Islet precursor cell (in vitro differentiated cells): ENCODE results near the gene GARIN5B.
"Not testable (repeated sequence)": the region's sequence is repeated elsewhere in the genome, so short reads cannot be mapped to it uniquely, and the experiment has no call there.

Experiments
- DNase-seq: peaks from one replicate; pipeline ENCODE4 v3.0.0-alpha.2; 2018

The GARIN5B gene

DNA sequence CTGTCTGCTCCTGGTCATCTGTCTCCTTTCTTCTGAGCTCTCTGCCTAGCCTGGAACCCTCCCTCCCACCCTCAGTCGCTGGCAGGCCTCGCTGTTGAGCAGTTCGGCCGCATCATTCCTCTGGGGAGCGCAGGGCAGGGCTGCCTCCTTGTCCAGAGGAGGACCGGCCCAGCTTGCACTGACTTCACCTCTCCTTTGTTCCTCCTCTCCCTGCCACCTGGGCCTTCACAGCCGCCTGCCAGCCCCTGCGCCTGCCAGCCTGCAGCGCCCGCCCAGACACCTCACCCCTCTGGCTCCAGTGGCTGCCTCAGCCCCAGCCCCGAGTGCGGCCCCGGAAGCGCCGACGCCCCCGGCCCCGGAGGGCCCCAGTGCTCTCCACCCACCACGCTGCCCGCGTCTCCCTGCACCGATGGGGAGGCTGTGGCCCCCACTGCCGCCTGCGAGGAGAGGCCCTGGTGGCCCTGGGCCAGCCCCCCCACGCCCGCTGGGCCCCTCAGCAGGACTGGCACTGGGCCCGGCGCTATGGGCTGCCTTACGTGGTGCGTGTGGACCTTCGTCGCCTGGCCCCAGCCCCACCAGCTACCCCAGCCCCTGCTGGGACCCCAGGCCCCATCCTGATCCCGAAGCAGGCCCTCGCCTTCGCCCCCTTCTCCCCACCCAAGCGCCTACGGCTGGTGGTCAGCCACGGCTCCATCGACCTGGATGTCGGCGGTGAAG, 16.2 kb downstream of the GARIN5B start:
- peak; percentile 48 for DNase-seq

DNA sequence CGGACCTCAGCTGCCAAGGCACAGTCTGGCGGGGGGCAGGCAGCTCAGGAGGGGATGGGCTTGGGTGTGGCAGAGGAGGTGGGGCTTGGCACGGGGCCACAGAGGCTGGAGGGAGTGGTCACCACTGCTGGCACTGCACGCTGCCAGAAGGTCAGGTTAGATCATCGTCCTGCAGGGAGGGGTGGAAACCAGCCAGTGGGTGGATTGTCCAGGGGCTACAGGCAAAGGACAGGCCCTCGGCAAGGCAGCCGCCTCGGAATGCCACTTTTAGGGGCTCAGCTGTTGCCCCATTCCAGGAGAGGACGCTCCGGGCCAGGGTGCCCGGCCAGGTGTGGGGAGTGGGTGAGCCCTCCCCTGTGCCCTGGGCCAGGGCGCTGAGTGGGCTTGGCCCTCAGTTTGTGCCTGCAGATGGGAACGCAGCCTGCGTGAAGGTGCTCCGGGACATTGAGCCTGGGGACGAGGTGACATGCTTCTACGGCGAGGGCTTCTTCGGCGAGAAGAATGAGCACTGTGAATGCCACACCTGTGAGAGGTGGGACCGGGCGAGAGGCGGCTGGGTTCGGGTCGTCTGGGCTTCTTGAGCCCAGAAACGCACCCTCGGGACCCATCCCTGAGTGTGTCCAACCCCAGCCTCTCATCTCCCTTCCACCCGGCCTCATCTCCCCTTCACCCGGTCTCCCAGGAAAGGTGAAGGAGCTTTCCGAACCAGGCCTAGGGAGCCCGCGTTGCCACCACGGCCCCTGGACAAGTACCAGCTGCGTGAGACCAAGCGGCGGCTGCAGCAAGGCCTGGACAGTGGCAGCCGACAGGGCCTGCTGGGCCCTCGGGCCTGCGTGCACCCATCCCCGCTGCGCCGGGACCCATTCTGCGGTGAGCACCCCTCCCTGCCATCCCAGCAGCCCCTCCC, 17.0 kb downstream of the GARIN5B start:
- peak; percentile 54 for DNase-seq

DNA sequence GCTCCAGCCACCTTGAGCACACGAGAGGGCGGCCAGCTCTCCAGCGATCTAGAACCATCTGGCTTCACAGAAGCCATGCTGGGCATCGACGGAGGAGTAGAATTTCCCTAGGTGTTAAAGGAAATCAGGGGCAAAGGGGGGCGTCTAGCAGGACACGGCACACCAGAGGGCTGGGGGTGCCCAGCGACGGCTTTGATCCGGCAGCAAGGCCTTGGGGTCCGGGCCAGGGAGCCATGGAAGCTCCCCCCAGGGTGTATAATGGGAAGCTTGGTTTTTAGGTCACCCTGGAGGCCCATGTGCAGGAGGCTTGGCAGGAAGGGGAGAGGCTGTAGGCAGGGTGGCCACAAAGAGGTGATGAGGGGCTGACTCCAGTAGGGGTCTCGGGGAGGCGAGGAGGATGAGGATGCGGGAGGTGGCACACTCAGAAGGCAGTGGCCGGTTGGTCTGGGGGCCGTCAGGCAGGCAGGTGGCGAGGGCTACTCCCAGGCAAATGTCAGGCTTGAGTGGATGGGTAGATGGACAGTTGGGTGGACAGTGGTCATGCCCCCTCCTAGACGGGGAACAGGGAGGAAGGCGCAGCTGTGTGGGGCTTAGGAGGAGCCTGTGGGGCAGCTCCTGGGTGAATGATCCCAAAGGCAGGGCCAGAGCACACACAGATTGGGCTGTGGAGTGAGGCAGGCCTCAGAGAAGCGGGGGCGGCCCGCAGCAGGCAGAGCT, 17.8 kb downstream of the GARIN5B start:
- DNase-seq = peak; percentile 37

DNA sequence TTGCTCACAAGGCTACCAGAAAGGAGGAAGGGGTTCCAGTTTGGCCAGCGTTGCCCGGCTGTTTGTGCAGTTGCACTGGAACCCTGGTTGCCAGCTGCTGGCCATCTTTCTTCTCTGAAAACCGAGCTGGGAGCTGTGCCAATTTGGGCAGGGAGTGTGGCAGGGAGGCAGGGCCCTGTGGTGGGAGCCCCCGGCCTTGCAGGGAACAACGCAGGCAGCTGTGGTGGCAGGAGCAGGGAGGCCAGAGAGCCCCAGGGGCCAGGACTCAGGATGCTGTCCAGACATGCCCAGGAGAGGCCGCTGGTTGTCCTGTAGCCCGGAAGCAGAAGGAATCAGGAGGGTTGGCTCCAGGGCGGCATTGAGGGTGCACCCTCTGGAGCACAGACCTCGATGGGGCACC, 18.6 kb downstream of the GARIN5B start:
- DNase-seq = peak; percentile 65

DNA sequence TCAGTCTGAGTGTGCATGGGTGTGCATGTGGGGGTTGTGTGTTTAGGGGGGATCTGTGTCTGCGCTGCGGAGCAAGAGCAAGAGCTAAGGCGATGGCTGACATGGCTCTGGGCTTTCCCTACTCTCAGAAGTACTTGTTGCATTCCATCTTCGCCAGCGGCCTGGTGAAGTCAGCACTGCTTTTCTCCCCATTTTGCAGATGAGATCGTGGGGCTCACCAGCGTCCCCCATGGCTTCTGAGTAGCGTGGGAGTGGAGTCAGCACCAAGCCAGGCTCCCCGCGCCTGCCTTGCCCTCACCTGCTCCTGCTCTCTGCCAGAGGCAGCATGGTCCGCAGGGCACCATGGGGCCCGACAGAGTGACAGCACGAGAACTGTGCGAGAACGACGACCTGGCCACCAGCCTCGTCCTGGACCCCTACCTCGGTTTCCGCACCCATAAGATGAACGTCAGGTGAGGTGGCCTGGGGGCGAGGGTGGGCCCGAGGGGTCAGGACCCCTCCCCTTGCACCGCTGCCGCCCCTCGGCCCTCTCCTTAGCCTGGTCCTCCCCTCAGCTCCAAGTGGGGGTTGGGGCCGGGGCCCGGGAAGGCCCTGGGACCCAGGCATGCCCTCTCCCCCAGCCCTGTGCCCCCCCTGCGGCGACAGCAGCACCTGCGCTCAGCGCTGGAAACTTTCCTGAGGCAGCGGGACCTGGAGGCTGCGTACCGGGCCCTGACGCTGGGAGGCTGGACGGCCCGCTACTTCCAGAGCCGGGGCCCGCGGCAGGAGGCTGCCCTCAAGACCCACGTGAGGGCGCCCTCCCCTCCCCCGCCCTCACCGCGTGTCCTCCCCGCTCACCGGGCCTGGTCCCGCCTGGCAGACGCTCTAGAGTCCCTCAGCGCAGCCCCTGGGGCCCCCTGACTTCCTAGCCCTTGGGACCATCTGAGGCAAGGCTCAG, 21.2 kb downstream of the GARIN5B start:
- DNase-seq = no peak

DNA sequence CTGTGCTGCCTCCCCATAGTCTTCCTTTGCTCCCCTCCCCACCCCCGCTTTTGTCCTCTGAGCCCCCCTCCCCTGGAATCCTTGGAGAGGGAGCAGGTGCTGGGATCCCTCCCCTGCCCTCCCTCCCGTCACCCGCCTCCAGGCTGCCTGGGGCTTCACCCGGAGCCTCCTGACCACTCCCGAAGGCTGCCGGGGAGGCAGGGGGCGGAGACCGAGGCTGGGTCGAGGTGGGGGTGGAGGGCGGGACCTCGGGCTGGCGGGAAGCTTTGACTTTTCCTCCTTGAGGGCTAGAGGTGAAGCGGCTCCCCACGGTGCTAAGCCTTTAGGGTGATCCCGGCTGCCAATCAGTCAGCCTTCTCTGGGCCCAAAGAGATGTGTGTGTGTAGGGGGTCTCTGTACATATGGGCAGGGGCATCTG, 21.9 kb downstream of the GARIN5B start:
- DNase-seq = peak; percentile 91

DNA sequence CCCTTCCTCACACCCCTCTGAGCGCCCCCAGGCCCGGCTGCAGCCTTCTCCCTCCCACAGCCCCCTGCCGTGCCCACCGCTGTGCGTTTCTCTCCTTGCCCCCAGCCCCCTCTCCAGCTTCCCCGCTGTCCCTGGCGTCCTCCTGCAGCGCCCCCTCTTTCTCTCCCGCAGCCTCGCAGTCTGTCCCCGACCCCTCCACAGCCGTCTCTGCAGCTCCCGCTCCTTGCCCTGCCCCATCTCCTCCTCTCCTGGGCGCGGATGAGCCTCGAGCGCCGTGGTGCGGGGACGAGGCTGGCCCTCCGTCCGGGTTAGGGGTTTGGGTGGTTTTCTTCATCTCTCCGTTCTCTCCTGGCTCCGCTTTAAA, 22.3 kb downstream of the GARIN5B start:
- no peak for DNase-seq

DNA sequence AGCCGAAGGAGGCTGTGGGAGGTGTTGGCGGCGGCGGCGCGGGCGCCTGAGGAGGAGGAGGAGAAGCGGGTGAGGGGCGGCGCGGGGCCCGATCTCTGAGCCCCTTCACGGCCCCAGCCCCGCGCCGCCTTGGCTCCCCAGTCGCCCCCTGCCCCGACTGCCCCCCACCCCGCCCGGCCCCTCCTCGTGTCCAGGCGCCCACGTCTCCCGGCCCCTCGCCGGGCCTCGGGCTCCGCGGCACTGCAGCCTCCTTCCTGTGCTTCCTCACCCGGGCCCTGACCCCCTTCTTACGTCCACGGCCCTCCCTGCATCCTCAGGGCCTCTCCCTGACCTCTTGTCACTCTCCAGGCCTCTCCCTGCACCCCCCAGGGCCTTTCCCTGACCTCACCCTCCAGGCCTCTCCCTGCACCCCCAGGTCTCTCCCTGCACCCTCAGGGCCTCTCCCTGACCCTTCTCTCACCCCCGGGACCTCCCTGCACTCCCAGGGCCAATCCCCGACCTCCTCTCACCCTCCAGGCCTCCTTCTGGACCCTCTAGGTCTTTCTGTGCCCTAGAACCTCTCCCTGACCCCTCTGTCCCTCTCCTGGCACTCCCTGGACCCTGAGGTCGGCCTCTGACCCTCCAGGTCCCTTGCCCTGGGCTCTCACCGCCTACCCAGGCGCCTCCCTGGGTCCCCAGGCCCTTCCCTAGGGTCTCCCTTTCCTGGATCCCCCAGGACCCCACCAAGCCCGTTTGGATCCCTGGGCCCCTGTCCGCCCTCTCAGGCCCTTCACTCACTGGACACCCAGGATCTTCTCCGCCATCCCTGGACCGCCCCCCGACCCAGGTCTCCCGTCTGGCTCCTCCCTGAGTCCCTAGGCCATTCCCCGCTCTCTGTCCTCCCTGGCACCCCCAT, 22.9 kb downstream of the GARIN5B start:
- peak; percentile 56 for DNase-seq

DNA sequence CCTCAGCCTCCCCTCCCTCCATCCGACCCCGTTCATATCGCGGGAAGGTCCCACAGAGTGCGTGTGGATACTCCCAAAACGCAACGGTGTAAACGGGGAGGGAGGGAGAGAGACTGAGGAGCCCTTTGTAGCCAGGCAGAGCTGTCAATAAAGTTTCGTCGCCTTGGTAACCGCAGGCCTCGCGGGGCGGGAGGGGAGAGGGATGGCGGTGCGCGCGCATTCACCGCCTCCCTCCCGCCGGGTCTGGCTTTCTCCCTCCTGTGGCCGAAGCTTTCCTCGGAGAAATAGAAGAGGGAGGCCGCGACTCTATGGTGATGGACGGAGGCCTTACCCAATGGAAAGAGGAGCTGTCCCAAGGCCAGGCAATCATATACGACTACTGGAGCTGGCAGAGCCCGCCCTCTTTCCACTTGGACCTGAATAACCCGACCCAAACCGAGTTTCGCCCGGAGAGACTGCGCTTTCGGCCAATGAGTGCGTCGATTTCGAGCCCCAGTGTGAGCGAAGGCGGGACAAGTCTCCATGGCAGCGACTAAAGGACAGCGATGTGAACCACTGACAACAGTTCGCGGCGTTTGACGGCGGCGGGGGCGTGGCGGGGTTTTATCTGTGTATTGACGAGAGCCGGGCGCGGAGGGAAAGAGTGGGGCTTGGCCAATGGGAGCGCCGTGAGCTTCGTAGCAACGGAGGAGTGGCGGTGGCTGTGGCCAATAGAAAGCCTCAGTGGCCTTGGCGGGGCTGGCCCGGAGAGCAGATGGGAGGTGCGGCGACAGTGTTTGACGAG, 23.8 kb downstream of the GARIN5B start, which contains the start of gene KMT5C:
TSS of gene KMT5C (plus strand) at position 772 of the 784 bp plus-strand sequence. CDS start 2,061 bp downstream, outside the sequence.
- DNase-seq = peak; percentile 100

DNA sequence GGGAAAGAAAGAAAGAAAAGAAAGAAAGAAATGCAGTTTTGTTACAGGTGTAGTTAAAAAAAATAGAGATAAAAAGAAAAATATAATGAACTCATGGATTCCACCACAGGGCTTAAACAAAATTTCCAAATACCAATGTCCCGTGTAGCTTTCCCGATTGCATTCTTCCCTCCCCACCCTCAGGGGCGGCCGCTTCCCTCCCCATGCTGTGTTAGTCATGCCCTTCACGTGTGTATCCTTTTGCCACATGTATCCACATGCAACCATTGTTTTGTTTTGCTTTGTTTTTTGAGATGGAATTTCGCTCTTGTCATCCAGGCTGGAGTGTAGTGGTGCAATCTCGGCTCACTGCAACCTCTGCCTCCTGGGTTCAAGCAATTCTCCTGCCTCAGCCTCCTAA, 27.0 kb downstream of the GARIN5B start:
- peak; percentile 53 for DNase-seq

DNA sequence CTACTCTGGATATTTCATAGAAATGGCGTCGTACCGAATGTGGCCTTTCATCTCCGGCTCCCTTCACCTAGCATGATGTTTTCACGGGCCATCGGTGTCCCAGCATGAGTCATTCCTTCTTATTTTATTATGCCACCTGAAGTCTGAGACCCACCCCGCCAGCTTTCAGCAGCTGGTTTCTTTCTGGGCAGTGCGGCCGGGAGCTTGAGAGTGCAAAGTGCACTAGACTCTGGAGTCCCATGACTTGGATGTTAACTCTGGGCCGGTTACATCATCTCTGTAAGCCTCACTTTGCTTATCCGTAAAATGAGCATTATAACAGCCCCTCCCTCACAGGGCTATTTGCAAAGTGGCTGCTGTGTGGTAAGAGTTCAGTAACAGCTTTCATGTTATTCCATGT, 29.2 kb downstream of the GARIN5B start:
- DNase-seq = peak; percentile 50

DNA sequence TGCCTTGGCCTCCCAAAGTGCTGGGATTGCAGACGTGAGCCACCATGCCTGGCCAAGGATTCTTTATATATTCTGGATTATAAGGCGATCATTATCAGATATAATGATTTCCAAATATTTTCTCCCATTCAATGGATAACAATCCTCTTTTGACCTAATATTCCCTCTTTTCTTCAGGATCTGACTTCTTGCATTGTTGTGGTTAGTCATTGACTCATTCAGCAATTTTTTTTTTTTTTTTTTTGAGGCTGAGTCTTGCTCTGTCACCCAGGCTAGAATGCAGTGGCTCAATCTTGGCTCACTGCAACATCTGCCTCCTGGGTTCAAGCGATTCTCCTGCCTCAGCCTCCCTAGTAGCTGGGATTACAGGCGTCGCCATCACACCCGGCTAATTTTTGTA, 33.3 kb downstream of the GARIN5B start:
- DNase-seq = not testable (repeated sequence)

DNA sequence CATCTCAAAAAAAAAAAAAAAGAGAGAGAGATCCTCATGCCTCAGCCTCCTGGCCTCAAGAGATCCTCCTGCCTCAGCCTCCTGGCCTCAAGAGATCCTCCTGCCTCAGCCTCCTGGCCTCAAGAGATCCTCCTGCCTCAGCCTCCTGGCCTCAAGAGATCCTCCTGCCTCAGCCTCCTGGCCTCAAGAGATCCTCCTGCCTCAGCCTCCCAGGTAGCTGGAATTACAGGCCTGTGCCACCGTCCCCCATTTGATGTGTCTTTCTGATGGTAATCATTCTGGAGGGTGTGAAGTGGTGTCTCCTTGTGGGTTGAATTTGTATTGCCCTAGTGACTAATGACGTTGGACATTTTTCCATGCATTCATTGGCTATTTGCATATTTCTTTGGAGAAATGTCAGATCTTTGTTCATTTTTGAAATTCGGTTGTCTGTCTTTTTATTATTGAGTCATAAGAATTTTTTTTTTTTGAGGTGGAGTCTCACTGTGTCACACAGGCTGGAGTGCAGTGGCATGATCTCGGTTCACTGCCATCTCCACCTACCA, 34.2 kb downstream of the GARIN5B start:
- DNase-seq = not testable (repeated sequence)

DNA sequence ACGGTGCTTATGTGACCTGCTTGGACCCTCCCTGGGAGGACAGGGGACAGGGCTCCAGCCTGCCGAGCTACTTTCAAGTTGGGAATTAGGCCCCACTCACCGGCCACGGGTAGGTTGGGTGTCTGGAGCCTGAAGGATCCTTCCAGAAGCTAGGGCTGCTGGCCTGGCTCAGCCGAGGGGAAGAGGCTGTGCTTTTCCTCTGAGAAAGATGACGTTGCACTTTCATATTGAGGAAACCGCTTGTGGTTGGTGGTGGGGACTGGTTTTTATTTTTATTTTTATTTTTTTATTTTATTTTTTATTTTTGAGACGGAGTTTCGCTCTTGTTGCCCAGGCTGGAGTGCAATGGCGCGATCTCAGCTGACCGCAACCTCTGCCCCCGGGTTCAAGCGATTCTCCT, 37.9 kb downstream of the GARIN5B start, which contains the start of gene TMEM150B:
TSS of gene TMEM150B (minus strand) at position 170 of the 400 bp plus-strand sequence. CDS start 4,305 bp downstream, outside the sequence.
- DNase-seq = peak; percentile 28

DNA sequence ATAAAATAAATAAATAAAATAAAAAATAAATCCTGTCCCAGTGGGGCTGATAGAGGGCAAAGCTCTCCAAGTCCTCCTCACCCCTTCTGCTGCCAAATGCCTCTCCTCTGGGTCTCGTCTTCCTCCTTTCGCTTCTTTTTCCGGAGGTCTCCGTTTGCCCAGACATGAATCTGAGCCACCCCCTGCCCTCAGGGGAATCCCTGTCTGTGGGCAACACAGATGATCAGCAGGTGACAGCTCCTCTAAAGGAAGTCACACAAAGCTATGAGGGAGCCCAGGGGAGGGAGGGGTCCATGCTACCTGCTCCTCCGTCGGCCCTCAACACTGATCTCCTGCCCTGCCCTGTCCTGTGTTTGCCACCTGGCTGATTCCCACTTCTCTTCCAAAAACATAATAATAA, 38.4 kb downstream of the GARIN5B start:
- DNase-seq = no peak

DNA sequence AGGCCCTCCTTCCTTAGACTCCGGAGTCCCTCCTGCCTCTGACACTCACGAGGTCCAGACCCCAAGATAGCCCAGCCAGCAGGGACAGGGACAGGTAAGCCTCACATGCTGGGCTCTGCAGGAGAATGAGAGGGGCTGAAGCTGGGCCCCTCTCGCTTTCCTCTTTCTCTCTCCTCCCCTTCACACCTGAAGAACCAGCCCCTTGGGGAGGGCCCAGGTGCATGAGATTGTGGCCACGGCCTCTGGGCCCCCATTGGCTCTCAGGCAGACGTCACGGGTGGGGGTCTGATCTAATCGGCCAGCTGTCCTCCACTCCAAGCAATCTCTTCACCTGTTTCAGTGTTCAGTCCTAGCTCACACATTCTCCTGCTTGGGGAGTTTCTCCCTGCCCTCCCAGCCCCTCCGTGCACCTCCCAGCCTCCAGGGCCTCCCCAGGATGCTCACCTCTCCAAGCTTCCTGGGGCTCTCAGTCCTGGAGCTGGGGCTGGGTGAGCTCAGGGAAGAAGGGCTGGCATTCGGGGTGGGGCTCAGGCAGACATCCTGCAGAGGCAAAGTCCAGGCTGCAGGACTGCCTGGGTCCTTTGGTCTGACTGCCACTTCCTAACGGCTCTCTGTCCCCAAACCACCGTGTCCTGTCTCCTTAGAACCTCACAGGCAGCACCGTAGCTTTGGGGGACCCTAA, 40.7 kb downstream of the GARIN5B start:
- no peak for DNase-seq

DNA sequence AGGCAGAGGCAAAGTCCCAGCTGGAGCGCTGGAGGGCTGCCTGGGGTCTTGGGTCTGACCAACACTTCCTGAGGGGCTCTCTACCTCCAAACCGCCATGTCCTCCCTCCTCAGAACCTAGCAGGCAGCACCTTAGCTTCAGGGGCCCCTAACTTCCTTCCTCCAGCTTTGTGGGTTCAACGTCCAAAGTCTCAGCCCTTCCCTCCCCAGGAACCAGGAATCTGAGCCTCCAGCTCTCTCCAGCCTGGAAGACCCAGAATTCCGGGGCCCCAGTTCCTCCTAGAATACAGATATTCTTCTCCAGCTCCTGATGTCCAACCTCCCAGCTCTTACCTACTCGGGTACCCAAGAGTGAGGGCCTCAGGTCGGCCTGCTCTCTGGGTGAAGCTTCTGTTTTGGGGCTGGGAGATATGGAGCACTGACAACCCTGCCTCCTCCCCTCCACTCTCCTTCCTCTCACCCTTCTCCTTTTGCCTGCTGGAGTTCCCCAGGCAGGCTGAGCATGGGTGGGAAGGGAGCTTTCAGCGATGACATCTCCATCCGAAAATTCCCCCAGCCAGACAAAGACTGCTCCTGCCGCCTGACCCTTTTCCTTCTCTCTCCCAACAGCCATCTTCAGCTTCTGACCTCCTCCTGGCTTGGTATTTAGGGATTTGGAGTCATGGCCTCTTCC, 41.5 kb downstream of the GARIN5B start:
- no peak for DNase-seq

DNA sequence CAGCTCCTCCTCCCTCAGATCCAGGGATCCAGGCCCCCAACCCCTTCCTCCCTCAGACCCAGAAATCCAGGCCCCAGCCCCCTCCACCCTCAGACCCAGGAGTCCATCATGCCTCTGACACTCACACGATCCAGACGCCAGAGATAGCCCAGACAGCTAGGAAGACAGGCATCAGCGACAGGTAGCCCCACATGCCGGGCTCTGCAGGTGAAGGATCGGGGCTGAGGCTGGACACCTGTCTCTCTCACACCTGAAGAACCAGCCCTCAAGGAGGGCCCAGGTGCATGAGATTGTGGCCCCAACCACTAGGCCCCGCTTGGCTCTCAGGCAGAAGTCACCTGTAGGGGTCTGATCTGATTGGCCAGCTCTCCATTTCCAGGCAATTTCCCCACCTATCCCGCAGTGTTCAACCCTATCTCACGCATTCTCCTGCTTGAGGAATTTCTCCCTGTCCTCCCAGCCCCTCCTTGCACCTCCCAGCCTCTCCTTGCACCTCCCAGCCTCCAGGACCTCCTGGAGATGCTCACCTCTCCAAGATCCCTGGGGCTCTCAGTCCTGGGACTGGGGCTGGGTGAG, 42.1 kb downstream of the GARIN5B start:
- DNase-seq = no peak
